HUDEP-2 (cell line): ENCODE measurements around the gene CAT.
A peak's percentile ranks its signal among the peaks of the same experiment; 100 is the strongest.

Experiments used
- DNase-seq, 76 experiments: peaks; one replicate each; lab custom pipeline; 2025; ENCODE audit not compliant: unreplicated experiment in 76 of 76; lab: John Stamatoyannopoulos, UW

The CAT gene

DNA sequence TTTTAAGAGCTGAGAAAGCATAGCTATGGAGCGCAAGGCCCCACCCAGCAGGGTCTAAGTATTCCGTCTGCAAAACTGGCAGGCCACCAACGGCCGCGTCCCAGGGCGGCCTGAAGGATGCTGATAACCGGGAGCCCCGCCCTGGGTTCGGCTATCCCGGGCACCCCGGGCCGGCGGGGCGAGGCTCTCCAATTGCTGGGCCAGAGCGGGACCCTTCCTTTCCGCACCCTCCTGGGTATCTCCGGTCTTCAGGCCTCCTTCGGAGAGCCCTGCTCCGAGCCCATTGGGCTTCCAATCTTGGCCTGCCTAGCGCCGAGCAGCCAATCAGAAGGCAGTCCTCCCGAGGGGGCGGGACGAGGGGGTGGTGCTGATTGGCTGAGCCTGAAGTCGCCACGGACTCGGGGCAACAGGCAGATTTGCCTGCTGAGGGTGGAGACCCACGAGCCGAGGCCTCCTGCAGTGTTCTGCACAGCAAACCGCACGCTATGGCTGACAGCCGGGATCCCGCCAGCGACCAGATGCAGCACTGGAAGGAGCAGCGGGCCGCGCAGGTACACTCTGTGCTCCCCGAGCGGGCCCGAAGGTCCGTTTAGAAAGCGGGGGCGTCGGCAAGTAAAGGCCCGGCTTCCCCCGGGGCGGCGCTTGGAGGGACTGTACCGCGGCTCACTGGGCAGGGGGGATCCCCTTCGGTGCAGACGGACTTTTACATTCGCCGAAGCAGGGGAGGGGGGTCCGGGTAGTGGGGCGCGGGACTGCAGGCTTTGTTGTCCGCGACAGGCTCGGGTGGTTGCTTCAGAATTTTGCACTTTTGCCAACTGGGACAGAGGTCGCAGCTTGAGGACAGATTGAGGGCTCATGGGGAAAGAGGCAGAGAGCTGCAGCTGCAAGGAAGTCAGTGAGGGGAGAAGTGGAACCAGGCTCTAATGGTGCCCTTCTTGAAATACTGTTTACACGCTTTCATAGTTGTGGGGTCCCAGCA is at the start of gene CAT:
CAT (plus strand) TSS at position 406 of the 979 bp plus-strand sequence; CDS start at position 486, 80 bp downstream.
- peak in 75 of 76 experiments; percentile 85 to 100 (median 99) for DNase-seq

DNA sequence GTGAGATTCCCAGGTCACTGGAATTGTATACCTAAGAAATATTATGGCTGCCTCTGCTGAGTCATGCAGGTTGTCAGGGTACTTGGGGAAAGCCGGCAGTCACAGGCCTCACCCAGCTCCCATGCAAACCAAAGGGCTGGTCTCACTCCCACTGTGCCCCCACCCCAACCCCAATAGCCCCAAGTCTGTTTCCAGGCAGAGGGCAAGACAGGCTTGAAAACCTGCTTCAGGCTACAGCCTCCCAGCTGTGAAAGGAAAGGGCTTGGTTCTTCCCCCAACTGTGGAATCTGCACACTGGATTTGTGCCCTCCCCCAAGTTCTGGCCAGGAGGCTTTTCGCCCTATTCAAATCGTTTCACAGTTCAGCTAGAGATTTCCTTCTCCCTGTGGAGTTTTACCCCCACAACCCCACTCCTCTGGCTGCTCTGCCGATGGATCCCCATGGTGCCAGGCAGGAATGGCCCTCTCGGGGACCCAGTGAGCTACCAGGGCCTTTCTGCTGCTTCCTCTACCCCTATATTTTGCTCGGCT is 43.9 kb upstream of the CAT start:
- no peak for DNase-seq

DNA sequence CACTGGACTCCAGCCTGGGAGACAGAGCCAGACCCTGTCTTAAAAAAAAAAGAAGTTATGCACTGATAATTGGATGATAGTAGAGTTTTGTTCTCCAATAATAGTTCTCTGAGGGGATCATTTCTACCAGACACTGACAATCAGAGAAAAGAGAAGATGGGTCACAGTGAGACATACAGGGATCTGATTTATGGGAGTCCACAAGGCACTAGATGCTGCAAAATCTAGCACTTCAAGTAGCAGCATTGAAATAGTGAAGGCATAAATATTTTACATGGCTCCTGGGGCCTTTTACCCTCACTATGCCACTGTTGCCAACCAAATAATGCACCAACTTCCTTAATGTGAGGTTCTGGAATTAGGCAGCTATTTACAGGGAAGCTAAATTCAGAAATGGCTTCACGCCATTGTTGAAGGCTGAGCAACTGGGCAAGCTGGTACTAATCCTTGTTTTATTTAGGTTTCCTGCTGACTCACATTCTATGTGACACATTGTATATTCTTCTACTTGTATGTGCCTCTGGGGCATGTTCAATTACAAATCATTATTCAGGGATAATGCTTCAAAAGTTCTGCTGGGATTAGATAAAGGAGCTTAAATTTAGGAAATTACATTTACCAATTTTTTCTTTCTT is 42.7 kb upstream of the CAT start:
- no peak for DNase-seq

DNA sequence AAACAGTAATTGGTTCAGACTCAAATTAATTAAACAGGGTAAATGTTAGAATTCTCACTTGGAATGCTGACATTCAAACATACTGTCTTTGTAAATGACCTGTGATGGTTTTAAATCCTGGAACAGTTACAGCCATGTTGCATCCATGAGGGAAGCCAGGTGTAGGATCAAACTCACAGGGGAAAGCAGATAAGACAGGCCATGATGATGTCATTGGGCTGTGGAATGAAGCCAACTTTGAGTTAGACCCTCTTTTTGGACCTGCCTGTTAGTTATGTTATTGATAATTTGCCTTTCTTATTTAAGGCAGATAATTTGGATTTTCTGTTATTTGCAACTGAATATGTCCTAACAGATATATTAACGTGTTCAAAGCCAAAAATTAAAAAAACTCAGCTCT is 41.6 kb upstream of the CAT start:
- no peak for DNase-seq

DNA sequence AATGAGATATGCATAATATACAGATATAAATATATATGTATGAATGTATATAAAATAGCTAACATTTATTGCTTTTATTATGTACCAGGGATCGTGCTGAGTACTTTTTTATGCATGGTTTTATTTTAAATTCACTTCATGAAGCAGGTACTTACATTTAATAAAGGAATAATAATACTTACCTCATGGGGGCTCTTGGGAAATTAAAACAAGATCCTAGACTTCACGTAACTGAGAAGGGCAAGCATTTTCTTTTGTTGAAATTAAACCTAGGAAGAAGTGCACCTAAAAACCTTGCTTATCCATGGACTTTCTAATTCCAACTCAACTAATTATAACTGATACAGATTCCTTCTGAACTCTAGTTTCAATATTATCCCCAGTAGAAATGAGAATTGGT is 40.9 kb upstream of the CAT start:
- DNase-seq = no peak

DNA sequence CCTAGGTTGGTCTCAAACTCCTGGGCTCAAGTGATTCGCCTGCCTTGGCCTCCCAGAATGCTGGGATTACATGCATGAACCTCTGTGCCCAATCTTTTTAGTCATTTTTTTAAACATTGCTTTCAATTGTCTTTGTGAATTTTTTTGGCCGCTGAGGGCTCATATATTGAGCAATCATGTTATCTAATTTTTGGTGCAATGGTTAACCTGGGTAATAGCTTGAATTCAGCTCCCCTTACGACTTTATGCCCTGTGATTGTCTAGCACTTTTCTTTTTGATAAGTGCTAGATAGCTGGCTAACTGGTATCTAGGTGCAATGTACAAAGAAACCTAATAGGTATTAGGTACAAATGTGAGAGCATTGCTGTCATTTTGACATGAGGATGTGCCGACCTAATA is 35.3 kb upstream of the CAT start:
- DNase-seq = no peak

DNA sequence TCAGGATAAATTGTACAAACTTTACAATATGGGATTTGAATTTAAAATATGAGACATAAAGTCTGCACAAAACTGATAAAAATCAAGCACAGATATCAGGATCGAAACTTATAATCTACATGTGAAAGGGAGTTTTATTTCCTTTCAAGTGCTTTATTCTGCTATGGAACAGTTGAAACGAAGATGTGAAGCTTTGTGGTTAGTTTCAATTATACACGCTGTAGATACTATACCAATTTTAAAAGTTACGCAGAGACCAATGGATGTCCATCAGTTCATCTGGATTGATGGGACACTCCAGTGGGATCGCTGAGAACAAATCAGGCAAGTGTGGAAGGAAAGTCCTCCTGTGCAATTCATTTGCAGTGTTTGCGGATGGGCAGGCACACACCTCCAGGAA is 34.5 kb upstream of the CAT start:
- DNase-seq = no peak

DNA sequence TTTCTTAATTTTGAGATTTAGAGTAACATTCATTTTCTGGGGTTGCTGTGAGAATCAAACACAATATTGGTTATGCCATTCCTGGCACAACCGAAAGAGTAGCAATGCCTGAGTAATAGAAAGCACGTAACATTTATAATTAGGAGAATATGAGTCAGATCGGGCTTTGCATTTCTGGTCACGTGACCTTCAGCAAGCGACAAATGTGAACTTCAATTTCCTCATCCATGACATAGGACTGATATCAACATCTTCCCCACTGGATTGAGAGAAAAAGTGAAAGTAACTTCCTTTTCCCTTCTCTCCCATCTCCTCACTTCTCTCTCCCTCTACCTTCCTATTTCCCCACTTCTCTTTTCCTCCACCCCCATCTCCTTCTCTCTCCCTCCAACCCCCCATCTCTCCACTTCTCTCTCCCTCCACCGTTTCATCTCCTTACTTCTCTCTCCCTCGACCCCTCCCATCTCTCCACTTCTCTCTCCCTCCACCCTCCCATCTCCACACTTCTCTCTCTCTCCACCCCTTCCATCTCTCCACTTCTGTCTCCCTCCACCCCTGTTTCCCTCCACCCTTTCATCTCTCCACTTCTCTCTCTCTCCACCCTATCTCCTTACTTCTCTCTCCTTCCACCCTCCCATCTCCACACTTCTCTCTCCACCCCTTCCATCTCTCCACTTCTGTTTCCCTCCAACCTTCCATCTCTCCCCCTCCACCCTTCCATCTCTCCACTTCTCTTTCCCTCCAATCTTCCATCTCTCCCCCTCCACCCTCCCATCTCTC is 33.5 kb upstream of the CAT start:
- no peak for DNase-seq

DNA sequence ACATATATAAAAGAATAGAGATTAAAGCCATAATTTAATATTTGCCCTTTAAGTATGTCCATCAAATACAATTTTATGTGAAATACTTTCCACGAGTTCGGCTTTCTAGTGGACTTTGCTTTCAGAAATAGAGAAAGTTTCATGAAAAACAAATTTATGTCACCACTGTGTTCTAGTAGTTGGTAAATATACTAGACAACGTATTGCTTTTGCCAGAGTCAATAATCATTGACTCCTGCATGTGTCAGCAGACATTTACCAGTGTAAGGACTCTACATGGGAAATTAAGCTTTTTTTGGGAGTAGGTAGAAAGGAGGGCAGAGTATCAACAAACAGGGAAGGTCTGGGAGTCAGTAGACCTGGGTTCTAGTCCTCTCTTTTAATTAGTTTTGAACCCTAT is 32.3 kb upstream of the CAT start:
- no peak for DNase-seq

DNA sequence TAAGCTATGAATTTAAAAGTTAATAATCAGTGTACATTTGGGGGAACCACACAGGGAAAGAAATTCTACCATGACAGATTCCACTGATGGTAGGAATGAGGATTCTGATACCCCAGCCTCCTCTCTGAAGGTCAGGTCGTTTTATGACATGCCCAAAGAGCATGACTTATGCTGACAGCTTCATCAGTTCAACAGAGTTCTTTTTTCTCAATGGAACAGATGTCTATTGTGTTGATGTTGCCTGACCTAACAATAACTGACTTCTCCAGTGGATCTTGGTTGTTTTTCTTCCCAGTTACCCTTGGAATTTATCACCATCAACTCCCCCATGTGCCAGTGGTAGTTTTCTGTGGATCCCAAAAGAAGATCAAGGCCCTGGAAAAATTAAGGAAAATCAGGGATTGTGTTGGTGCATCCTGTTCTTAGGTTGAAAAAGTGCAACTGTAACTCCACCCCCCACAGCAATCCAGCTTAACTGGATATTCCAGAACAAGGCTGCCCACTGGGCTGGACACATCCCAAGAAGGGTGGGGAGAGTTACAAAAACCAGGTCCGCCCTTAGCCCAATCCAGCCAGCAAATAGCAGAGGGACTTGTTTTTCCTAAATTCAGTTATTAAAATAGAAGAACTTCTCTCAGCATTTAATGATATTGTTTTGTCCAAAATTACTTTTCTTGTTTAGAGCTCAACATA is 31.5 kb upstream of the CAT start:
- DNase-seq = no peak

DNA sequence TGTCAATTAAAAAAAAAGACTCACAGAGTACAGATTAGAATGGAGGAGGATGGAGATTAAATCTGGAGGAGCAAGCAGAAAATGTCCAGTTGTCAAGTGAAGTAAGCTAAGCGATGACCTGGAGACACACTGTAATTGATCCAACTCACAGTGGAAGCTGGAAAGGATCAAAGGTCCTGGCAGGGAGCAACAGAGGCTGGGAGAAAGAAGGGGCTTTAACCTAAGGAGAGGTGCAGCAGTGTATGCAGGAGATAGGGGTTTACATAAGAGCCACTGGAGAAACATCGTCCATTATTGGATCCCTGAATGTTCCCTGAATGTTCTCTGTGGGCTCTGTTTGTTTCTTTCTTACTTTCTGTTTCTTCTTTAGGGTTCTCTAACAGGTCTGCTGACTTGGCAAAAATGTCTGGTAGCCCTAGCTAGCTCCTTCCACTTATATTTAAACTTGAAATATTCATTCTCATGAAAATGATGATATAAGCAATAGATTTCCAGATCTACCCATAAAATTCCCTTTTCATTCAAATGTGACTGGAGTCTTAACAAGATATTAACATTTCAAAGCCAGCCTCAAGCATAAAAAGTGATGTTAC is 30.1 kb upstream of the CAT start:
- DNase-seq = no peak

DNA sequence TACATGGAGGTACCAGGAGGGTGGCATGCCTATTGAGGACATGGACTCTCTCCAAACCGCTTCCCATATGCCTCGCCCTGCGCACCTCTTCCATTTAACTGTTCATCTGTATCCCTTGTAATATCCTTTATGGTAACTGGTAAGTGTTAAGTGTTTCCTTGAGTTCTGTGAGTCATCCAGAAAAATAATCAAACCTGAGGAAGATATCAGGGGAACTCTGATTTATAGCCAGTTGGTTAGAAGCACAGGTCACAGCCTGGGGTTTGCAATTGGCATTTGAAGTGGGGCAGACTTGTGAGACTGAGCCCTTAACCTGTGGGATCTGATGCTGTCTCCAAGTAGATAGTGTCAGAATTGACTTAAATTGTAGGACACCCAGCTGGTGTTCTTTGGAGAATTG is 27.6 kb upstream of the CAT start:
- DNase-seq = no peak

DNA sequence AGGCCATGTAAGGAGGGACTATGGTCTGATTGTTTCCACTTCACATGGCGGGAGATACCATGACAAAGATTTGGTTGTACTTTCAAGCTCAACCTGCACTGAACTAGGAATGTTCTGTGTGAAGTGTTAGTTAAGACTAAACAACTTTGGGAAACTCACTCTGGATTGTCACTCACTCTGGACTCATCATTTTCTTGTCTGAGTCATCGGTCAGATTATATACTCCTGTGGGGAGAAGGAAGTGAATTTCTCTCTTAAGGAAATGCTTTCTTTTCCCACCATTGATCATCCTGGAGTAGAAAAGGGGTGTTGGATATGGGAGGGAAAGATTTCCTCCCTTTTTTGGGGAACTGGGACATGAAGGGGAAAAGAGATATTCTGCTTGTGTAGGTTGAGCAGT is 26.9 kb upstream of the CAT start:
- DNase-seq = no peak

DNA sequence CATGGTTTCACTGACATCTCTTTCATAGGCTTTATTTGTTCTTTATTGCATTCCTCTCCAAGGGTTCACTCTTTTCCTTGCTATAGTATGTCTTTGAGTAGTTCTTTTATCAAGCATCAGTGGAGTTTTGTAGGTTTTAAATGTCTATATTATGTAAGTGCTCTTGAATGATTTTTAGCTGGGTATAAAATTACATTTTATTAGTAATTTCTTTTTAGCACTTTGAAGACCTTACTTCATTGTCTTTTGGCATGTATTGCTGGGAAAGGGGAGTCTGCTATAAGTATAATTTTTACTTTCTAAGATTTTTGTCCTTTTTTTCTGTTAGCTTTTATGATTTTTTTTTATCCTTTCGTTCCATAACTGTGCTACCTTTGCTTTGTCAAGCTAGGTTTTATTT is 25.5 kb upstream of the CAT start:
- no peak for DNase-seq

DNA sequence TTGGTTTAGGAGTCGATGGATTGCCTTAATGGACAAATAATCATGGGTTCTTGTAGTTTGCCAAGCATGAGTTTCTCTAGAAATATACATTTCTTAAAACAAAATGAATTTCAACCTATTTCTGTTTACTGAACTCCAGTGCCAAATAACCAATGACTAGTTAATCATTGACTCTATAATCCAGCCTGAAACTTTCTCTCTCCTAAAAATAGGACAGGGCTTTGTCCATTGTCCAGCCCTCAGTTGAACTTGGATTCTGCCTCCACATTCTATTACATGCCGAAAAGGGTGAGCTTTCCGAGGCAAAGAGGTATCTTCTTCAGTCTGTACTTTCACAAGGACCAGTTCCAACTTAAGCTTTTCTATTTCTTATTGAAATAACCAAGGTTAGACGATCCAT is 23.2 kb upstream of the CAT start:
- no peak for DNase-seq

DNA sequence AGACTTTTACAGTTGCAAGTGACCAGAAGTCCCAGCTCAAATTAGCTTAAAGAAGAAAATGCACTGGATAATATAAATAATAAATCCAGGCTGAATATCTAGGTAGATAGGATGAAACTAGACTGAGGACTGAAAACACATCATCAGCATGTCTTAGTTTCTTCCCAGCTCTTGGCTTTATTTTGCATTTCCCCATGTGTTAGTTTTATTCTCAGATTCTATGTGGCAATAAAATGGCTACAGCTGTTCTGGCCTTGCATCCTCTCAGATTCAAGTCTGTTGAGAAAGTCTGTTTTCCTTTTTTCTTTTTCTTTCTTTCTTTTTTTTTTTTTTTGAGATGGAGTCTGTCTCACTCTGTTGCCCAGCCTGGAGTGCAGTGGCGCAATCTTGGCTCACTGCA is 22.6 kb upstream of the CAT start:
- no peak for DNase-seq

DNA sequence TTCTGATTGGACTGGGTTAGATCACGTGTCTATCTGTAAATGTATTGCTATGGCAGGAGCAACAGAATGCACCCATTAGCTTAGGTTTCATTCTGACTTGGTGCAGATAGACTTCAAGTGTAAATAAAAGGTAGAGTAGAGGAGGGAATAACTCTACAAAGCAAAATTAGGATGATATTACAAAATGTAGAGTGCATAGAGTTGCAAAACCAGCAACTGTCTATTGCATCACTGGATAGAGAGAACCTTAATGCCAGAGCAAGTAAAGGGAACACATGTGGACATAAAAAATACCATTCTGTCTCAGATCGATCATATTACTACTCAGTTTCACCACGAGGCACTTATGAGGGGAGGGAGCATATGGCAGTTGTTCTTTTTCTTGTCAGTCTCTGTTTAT is 22.0 kb upstream of the CAT start:
- no peak for DNase-seq

DNA sequence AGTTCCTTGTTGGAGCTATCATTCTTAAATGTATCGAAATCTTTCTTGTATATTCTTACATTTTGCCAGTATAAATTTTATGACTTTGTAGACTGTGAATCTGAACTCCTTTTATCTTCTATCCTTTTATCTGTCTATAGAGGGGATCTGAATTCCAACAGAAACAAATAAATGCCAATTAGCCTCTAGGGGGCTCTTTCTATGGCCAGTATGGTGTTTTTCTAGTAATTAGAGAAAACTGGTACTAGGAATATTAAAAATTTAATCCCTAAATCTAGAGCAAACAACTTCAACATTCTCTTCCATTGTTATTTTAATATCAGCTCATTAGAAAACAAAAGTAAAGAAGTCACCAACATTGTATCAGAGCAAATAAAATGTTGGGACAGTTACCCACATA is 21.5 kb upstream of the CAT start:
- DNase-seq = no peak

DNA sequence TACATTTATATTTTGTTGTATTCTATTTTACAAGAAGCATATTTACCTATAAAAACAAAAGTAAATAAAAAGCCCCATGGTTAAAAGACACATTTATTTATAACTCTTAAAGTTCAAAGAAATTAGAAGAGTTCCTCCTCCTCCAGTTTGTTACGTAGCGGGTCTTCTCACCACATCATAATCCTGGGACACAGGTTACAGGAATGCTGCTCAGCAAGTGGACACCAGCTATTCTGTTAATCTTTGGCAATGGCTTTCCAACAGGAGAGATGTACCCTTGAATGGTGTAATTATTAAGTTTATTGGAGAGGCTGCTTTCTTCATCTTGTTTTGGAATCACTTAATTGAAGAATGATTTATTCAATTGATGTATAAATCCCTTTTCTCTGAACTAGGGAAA is 19.6 kb upstream of the CAT start:
- DNase-seq = no peak

DNA sequence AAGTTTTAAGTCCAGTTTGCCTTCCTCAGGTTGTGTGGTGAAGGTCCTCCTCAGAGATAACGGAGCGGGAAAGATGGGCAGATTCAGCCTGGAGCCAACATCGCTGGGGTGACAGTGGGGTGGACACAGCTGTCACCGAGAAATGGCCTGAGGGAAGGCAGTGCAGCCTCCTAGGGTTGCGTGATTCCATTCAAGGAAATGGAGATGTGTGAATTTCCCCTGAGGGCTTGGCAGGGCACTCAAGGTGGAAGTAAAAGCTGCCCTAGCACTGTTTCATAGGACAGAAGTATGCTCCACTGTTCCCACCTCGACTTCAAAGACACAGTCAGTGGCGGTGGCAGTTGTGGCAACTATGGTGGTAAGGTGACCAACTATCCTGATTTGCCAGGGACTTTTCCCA is 15.4 kb upstream of the CAT start:
- DNase-seq = no peak
